Kidney epithelial cell (primary cell): ENCODE results near the gene PRKG1. TPM values are rescaled to one million over a fixed set of nuclear protein-coding genes. Genes with fewer than 3 reads are reported as not detected.

Source experiments
- DNase-seq: peaks from one replicate; pipeline ENCODE4 v3.0.0-alpha.2; 2010; ENCODE audit warnings: low read depth
- H3K27me3 ChIP-seq: 2 replicates; pipeline ENCODE4 v1.6.0; 2011; ENCODE audit warnings: low read length; ENCODE audit not compliant: control insufficient read depth, insufficient read depth
- H3K36me3 ChIP-seq: 2 replicates; pipeline ENCODE4 v1.5.1; 2011; ENCODE audit warnings: low read length; ENCODE audit not compliant: control insufficient read depth, insufficient read depth
- H3K4me3 ChIP-seq: 2 replicates; pipeline ENCODE4 v1.5.1; 2011; ENCODE audit warnings: low read depth, mild to moderate bottlenecking, control low read depth, low read length
- CTCF ChIP-seq: IDR thresholded peaks from 2 replicates; pipeline ENCODE4 v1.5.1; 2011; ENCODE audit warnings: mild to moderate bottlenecking, moderate library complexity, low read length, control low read depth, inconsistent platforms; ENCODE audit not compliant: insufficient read depth, poor library complexity, severe bottlenecking
- total RNA-seq: library from RNA; depleted of rRNA; stranded (reverse); fragments of >200 nt; gene quantifications from 2 replicates; pipeline ENCODE4 v1.2.3, GENCODE V29; 2015

Gene PRKG1
- total RNA-seq, 1 donor from 2014 or later: 1.3 TPM

DNA sequence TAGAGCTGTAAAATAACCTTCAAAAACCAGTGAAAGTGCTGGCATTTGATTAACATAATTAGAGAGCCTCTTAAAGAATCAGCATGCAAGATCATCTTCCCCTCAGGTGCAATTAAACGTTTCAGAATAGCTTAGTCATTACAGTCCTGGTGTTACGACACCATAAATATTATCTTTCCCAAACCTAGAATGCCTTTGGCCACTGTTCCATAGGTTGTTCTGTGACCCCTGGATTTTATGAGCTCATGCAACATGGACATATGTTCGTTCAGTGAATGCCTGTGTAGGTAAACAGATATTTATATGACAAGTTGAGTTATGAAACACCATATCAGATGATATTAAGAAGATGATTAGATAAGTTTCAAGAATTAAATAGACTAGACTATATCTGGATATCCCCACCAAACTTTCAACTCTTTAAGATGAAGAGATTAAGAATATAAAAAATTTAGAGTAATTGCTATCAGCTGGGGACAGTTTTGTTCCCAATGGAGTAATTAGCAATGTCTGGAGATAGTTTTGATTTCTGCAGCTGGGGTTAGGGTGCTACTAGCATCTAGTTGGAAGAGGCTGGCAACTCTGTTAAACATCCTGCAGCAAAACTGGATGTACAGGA lies 976.3 kb downstream of the PRKG1 start:
- Histone ChIP-seq H3K4me3 (no peak overlapping the region), H3K36me3 (no peaks in the 10 kb centered on the region), H3K27me3 (no peaks in the 10 kb centered on the region)
- DNase-seq: no peak
- no peak for TF ChIP-seq CTCF

- no peak for TF ChIP-seq CTCF
- no peaks in the 10 kb centered on the region for H3K36me3 ChIP-seq
- no peak for DNase-seq
- no peaks in the 10 kb centered on the region for H3K27me3 ChIP-seq
- no peak overlapping the region for H3K4me3 ChIP-seq
Measured at GRCh38 chr10:52053497-52053896, 979.2 kb downstream of the PRKG1 start.

- Histone ChIP-seq H3K4me3 (no peak overlapping the region), H3K27me3 (no peaks in the 10 kb centered on the region), H3K36me3 (no peaks in the 10 kb centered on the region)
- no peak for TF ChIP-seq CTCF
- DNase-seq: no peak
Measured at GRCh38 chr10:52056291-52056690, 982.0 kb downstream of the PRKG1 start.

GRCh38 chr10:52059089-52059488 lies 984.8 kb downstream of the PRKG1 start:
- no peaks in the 10 kb centered on the region for H3K27me3 ChIP-seq

DNA sequence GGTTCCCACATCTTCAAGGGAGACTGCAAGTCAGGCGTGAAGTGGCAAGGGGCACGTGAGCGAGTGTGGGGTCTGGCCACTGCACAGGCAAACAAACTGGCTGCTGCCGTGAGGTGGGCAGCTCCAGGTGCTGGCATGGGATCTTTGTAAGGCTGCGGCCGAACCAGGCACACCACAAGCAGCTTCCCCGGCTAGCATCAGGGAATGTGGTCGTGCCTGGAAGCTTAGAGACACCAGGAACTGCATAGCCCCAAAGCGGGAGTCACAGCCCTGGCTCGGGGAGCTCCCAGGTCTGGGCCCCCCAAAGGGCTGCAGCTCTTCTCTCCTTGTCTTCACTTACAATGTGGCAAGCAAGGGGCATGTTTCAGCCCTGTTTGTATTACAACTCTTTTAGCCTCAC lies 988.9 kb downstream of the PRKG1 start:
- no peak for TF ChIP-seq CTCF
- no peak for DNase-seq
- Histone ChIP-seq H3K27me3 (no peaks in the 10 kb centered on the region), H3K4me3 (no peak overlapping the region), H3K36me3 (no peaks in the 10 kb centered on the region)

More at GRCh38 chr10:52059089-52059488, 984.8 kb downstream of the PRKG1 start:
- Histone ChIP-seq H3K4me3 (no peak overlapping the region), H3K36me3 (no peaks in the 10 kb centered on the region)
- TF ChIP-seq CTCF: no peak
- no peak for DNase-seq
